Osteoblast (primary cell): ENCODE data around the gene TMEM50A. TPM values are rescaled to one million over a fixed set of nuclear protein-coding genes. Genes with fewer than 3 reads are reported as not detected.
A peak's percentile ranks its signal among the peaks of the same experiment; 100 is the strongest.

Source experiments
- DNase-seq: peaks from one replicate; pipeline ENCODE4 v3.0.0; 2011; ENCODE audit warnings: low spot score, mixed read lengths; ENCODE audit not compliant: insufficient read length; ENCODE audit errors: missing footprints
- H2AFZ ChIP-seq: 2 replicates; pipeline ENCODE4 v1.6.0; 2011; ENCODE audit warnings: mild to moderate bottlenecking, low read length
- H3K27ac ChIP-seq: 2 replicates; pipeline ENCODE4 v1.5.1; 2011; ENCODE audit warnings: mild to moderate bottlenecking, low read depth, low read length, moderate library complexity
- H3K27me3 ChIP-seq: 2 replicates; pipeline ENCODE4 v1.6.0; 2012; ENCODE audit warnings: mild to moderate bottlenecking, control low read depth, inconsistent platforms, low read length, moderate library complexity; ENCODE audit not compliant: insufficient read depth
- H3K36me3 ChIP-seq: 2 replicates; pipeline ENCODE4 v1.5.1; 2011; ENCODE audit warnings: mild to moderate bottlenecking, low read length, control low read depth, moderate library complexity; ENCODE audit not compliant: insufficient read depth
- H3K4me1 ChIP-seq: 2 replicates; pipeline ENCODE4 v1.5.1; 2011; ENCODE audit warnings: mild to moderate bottlenecking, low read length, control low read depth, moderate library complexity; ENCODE audit not compliant: insufficient read depth
- H3K4me2 ChIP-seq: 2 replicates; pipeline ENCODE4 v1.6.0; 2011; ENCODE audit warnings: mild to moderate bottlenecking, low read length; ENCODE audit not compliant: insufficient read depth
- H3K4me3 ChIP-seq: fragments of 200-600 bp; sonication (generic); 3 replicates; pipeline ENCODE4 v1.5.1; 2012; ENCODE audit warnings: mild to moderate bottlenecking, low read length, inconsistent platforms; ENCODE audit not compliant: insufficient read depth
- H3K79me2 ChIP-seq: 2 replicates; pipeline ENCODE4 v1.6.0; 2012; ENCODE audit warnings: mild to moderate bottlenecking, low read length, control low read depth, inconsistent platforms; ENCODE audit not compliant: insufficient read depth
- H3K9me3 ChIP-seq: 2 replicates; pipeline ENCODE4 v1.5.1; 2011; ENCODE audit warnings: low read depth, low read length, control low read depth
- H4K20me1 ChIP-seq: 2 replicates; pipeline ENCODE4 v1.6.0; 2012; ENCODE audit warnings: mild to moderate bottlenecking, low read length, control low read depth; ENCODE audit not compliant: insufficient read depth
- total RNA-seq: library from RNA; depleted of rRNA; stranded (reverse); fragments of >200 nt; gene quantifications from 2 replicates; pipeline ENCODE4 v1.2.3, GENCODE V29; 2012
- TF ChIP-seq, protein P1 (sequence below): IDR thresholded peaks from 2 replicates; pipeline ENCODE4 v1.5.1; 2011; ENCODE audit warnings: mild to moderate bottlenecking, low read depth, low read length, moderate library complexity; ENCODE audit errors: extremely low read depth

The TMEM50A gene
- total RNA-seq, 1 donor: 165 TPM

DNA sequence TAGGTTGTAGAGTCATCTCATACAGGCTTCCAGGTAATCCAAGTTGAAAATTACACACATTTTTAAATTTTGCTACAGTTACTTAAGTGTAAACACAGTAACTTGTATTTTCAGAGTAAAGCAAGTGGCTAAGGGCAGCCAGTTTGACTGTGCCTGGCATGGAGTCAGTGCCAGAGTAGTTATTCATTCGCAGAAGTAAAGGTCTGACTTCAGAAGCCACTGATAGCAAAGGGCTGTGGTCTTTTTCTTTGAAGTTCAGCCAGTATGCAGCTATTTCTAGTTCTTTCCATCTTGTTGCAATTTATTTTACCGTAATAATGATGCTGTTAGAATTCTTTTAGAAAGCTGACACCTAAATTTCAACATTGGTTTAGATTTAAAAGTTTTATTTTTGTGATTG lies 9.4 kb downstream of the TMEM50A start:
- Histone ChIP-seq H3K4me2 (no peak overlapping the region), H4K20me1 (peaks cover 7% of the 10 kb centered on the region), H3K4me1 (peaks cover 23% of the 10 kb centered on the region), H2AFZ (no peak overlapping the region), H3K79me2 (peaks cover 79% of the 10 kb centered on the region), H3K27me3 (no peaks in the 10 kb centered on the region), H3K27ac (no peak overlapping the region), H3K36me3 (peaks cover 69% of the 10 kb centered on the region), H3K9me3 (no peaks in the 10 kb centered on the region), H3K4me3 (no peak overlapping the region)
- no peak for DNase-seq
- TF ChIP-seq, protein P1, sequence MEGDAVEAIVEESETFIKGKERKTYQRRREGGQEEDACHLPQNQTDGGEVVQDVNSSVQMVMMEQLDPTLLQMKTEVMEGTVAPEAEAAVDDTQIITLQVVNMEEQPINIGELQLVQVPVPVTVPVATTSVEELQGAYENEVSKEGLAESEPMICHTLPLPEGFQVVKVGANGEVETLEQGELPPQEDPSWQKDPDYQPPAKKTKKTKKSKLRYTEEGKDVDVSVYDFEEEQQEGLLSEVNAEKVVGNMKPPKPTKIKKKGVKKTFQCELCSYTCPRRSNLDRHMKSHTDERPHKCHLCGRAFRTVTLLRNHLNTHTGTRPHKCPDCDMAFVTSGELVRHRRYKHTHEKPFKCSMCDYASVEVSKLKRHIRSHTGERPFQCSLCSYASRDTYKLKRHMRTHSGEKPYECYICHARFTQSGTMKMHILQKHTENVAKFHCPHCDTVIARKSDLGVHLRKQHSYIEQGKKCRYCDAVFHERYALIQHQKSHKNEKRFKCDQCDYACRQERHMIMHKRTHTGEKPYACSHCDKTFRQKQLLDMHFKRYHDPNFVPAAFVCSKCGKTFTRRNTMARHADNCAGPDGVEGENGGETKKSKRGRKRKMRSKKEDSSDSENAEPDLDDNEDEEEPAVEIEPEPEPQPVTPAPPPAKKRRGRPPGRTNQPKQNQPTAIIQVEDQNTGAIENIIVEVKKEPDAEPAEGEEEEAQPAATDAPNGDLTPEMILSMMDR: no peak

DNA sequence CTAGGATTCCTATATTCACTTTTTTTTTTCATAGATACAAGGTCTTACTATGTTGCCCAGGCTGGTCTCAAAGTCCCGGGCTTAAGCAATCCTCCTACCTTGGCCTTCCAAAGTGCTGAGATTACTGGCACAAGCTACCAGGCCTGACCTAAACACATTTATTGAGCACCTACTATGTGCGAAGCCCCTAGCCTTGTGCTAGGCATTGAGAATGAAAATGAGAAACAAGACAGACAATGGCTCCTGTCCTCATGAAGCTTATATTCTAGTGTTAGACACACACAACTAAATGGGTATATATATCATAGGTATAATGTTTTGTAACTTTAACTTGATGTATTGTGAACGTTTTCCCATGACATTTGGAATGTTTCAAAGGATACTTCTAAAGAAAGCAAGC lies 11.5 kb downstream of the TMEM50A start:
- peaks cover 82% of the 10 kb centered on the region for H3K36me3 ChIP-seq
- H4K20me1 ChIP-seq: peaks cover 2% of the 10 kb centered on the region
- TF ChIP-seq, protein P1: no peak
- no peak overlapping the region for H3K4me3 ChIP-seq
- H3K79me2 ChIP-seq: peaks cover 72% of the 10 kb centered on the region
- no peak overlapping the region for H3K27ac ChIP-seq
- H3K4me2 ChIP-seq: no peak overlapping the region
- H2AFZ ChIP-seq: no peak overlapping the region
- peaks cover 5% of the 10 kb centered on the region for H3K4me1 ChIP-seq
- no peaks in the 10 kb centered on the region for H3K9me3 ChIP-seq
- no peaks in the 10 kb centered on the region for H3K27me3 ChIP-seq
- no peak for DNase-seq

DNA sequence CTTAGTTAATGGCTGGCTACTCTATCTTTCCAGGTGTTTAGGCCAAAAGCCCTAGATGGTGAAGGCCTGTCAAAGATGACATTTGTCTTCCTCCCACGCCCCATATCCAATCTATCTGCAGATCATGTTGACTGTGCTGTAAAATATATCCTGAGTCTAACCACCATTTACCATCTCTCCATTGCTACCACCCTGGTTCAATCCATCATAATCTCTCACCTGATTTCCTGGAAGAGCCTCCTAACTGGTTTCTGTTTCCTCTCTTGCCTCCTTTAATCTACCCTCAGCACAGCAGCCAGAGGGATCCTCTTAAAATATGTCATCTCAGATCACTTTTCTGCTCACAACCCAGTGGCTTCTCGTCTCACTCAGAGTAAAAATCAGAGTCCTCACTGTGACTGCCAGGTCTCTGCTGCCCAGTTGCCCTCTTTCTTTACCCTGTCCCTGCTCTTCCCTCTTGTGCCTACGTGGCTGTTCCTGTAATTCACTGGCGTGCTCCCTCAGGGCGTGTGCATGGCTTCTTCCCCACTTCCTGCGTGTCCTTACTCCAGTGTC lies 17.8 kb downstream of the TMEM50A start:
- Histone ChIP-seq H3K79me2 (peaks cover 37% of the 10 kb centered on the region), H3K9me3 (no peaks in the 10 kb centered on the region), H3K4me1 (peaks cover 28% of the 10 kb centered on the region), H3K4me2 (no peak overlapping the region), H3K27ac (peak overlapping the region; percentile 29), H3K4me3 (no peak overlapping the region), H3K27me3 (no peaks in the 10 kb centered on the region), H3K36me3 (peaks cover 57% of the 10 kb centered on the region), H4K20me1 (no peaks in the 10 kb centered on the region), H2AFZ (no peak overlapping the region)
- TF ChIP-seq, protein P1: no peak
- no peak for DNase-seq

DNA sequence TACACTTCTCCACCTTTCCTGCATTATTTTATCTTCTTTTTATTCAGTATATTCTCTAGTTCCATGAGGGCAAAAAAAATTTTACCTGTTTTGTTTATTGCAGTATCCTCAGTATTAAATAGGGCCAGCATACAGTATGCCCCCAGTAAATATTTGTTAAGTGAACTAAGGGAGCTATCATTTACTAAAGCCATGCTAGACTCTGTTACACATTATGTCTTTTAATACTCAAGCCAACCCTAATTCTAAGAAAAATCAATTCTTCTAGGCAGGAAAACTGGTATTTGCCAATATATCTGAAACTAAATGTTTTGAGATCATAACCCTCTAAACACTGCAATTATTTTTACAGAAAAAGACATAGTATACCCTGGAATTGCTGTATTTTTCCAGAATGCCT lies 18.3 kb downstream of the TMEM50A start:
- H3K27me3 ChIP-seq: no peaks in the 10 kb centered on the region
- no peak for DNase-seq
- peaks cover 55% of the 10 kb centered on the region for H3K36me3 ChIP-seq
- H3K4me1 ChIP-seq: peaks cover 33% of the 10 kb centered on the region
- no peaks in the 10 kb centered on the region for H3K9me3 ChIP-seq
- H4K20me1 ChIP-seq: no peaks in the 10 kb centered on the region
- peak overlapping the region; percentile 29 for H3K27ac ChIP-seq
- H2AFZ ChIP-seq: no peak overlapping the region
- peaks cover 32% of the 10 kb centered on the region for H3K79me2 ChIP-seq
- no peak overlapping the region for H3K4me3 ChIP-seq
- H3K4me2 ChIP-seq: no peak overlapping the region
- TF ChIP-seq, protein P1: no peak
